Measurements from ENCODE around the gene CD4.

DNA sequence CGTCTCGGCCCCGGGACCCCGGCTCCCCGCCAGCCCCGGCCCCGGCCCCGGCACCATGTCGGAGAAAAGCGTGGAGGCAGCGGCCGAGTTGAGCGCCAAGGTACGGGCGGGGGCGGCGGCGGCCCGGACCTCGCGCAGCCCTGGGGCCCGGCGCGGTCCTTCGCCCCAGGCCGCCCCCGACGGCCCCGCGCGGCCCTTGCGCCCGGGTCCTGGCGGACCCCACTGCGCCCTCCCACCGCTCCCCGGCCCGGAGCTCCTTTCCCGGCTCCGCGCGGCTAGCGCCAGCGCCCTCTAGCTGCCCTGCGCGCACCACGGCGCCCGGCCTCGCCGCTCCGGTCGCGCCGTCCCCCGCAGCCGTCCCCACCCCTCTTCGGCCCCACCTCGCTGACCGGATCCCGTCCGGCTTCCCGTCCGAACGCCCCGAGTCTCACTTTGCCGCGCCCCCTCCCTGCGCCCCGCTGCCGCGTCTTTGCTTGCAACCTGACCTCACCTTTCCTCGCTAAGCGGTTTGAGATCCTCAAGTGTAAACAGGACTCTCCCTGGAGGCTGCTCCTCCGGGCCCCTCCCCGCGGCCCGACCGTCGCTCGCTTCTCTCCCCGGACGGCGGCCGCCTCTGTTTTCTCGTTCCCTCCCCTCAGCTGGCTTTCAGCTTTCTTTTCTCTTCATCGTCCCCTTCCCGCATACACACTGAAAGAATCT, 22.5 kb upstream of the CD4 start:
- TF ChIP-seq CTCF (IDR thresholded peaks at IDR 0.05 in 2 of 3, conservative IDR thresholded peaks at IDR 0.05 in 1 of 3; ENCODE audit: borderline replicate concordance in 1 of 3, insufficient read depth in 1 of 3, low read depth in 2 of 3, low read length in 2 of 3), result peak in 2 of 3 experiments; percentile 56 to 59; a peak in 4 of 6 replicates
- TF ChIP-seq EZH2 (IDR thresholded peaks at IDR 0.05), result no peak
- peak; percentile 51 for TF ChIP-seq YY1 (IDR thresholded peaks at IDR 0.05; ENCODE audit: extremely low read depth, insufficient replicate concordance, low read depth, low read length)
- no peak for TF ChIP-seq POLR2A (IDR thresholded peaks at IDR 0.05; ENCODE audit: borderline replicate concordance, extremely low read depth, insufficient read depth, insufficient read length)
- no peak for TF ChIP-seq JUND (IDR thresholded peaks at IDR 0.05)
- no peak; the same call in 1 of the 2 replicates for TF ChIP-seq POLR2AphosphoS5 (IDR thresholded peaks at IDR 0.05; ENCODE audit: low read depth, low read length)
- no peak for TF ChIP-seq CBX3 (IDR thresholded peaks at IDR 0.05; ENCODE audit: low read depth)
